Chondrocyte (in vitro differentiated cells): ENCODE data around the gene RAPGEF5. TPM values are rescaled to one million over a fixed set of nuclear protein-coding genes. Genes with fewer than 3 reads are reported as not detected.

Source experiments
- DNase-seq: peaks from one replicate; pipeline ENCODE4 v3.0.0; 2021; ENCODE audit warnings: mixed read lengths, low spot score
- H3K27ac Mint-ChIP-seq: one replicate; pipeline ENCODE4 v1.8.0; 2021; ENCODE audit warnings: mild to moderate bottlenecking, moderate library complexity, mixed read lengths; ENCODE audit not compliant: unreplicated experiment
- H3K27me3 Mint-ChIP-seq: 2 replicates; pipeline ENCODE4 v1.8.0; 2021; ENCODE audit warnings: low read depth, mixed read lengths
- H3K36me3 Mint-ChIP-seq: 2 replicates; pipeline ENCODE4 v1.8.0; 2021; ENCODE audit warnings: low read depth, mixed read lengths
- H3K4me1 Mint-ChIP-seq: 2 replicates; pipeline ENCODE4 v1.8.0; 2021; ENCODE audit warnings: low read depth, mild to moderate bottlenecking, mixed read lengths
- H3K4me3 Mint-ChIP-seq: one replicate; pipeline ENCODE4 v1.8.0; 2021; ENCODE audit warnings: mild to moderate bottlenecking, moderate library complexity, mixed read lengths; ENCODE audit not compliant: unreplicated experiment
- H3K9me3 Mint-ChIP-seq: 2 replicates; pipeline ENCODE4 v1.8.0; 2021; ENCODE audit warnings: low read depth, mixed read lengths
- total RNA-seq: library from RNA; stranded (reverse); gene quantifications from 3 replicates; pipeline ENCODE4 v1.2.1, GENCODE V29; 2021
- TF ChIP-seq, protein P1 (sequence below): fragments of 200-600 bp; sonication (generic); IDR thresholded peaks from 2 replicates; pipeline ENCODE4 v1.5.0; 2021; ENCODE audit warnings: antibody characterized with exemption, mild to moderate bottlenecking, moderate library complexity

Gene RAPGEF5
- total RNA-seq, 1 donor from 2014 or later: 2.2 TPM

DNA sequence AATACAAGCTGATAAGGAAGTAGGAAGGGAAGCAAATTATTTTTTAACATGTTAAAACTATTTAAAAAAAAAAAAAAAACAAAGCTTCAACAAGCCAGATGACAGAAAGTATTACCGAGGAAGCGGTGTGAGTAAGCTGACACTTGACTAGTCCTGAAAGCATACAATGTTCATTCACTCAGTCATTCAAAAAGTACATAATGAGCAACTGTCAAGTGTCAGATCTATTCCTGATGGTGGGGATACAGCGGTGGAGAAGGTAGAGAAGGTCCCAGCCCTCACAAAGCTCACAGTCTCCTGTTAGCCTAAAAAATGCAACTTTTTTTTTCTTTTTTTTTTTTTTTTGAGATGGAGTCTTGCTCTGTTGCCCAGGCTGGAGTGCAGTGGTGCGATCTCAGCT lies 40.0 kb downstream of the RAPGEF5 start:
- no peak overlapping the region for H3K27ac Mint-ChIP-seq
- peaks cover 11% of the 10 kb centered on the region for H3K4me1 Mint-ChIP-seq
- H3K4me3 Mint-ChIP-seq: no peak overlapping the region
- no peaks in the 10 kb centered on the region for H3K9me3 Mint-ChIP-seq
- H3K36me3 Mint-ChIP-seq: no peaks in the 10 kb centered on the region
- TF ChIP-seq, protein P1, sequence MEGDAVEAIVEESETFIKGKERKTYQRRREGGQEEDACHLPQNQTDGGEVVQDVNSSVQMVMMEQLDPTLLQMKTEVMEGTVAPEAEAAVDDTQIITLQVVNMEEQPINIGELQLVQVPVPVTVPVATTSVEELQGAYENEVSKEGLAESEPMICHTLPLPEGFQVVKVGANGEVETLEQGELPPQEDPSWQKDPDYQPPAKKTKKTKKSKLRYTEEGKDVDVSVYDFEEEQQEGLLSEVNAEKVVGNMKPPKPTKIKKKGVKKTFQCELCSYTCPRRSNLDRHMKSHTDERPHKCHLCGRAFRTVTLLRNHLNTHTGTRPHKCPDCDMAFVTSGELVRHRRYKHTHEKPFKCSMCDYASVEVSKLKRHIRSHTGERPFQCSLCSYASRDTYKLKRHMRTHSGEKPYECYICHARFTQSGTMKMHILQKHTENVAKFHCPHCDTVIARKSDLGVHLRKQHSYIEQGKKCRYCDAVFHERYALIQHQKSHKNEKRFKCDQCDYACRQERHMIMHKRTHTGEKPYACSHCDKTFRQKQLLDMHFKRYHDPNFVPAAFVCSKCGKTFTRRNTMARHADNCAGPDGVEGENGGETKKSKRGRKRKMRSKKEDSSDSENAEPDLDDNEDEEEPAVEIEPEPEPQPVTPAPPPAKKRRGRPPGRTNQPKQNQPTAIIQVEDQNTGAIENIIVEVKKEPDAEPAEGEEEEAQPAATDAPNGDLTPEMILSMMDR: no peak
- no peaks in the 10 kb centered on the region for H3K27me3 Mint-ChIP-seq
- no peak for DNase-seq

DNA sequence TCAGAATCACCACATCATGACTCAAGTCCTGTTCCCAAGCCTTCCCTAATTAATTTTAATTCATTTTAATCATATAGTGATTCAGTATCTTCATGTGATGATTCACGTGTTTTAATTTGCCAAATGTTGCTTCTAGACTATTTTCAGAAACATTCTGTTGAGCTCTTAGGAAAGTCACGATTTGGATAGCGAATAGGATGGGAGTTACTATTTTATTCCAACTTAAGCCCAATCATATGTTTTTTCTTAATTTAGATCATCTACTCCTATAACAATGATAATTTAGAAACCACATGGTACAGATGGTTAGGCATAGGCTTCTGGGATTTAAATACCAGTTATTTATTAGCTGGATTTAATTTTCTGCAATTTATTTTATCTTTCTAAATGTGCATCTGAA lies 49.1 kb downstream of the RAPGEF5 start:
- no peak for DNase-seq
- Mint-ChIP-seq H3K9me3 (peaks cover 18% of the 10 kb centered on the region), H3K36me3 (peaks cover 4% of the 10 kb centered on the region), H3K4me1 (peaks cover 7% of the 10 kb centered on the region), H3K4me3 (no peak overlapping the region), H3K27me3 (no peaks in the 10 kb centered on the region), H3K27ac (no peak overlapping the region)
- TF ChIP-seq, protein P1: no peak

DNA sequence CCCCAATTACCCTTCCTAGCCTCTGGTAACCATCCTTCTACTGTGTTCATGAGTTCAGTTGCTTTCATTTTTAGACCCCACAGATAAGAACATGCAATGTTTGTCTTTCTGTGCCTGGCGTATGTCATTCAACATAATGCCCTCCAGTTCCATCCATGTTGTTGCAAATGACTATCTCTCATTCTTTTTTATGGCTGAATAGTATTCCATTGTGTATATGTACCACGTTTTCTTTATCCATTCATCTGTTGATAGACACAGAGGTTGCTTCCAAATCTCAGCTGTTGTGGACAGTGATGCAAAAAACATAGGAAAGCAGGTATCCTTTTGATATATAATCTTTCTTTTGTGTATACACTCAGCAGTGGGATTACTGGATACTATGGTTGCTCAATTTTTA lies 51.2 kb downstream of the RAPGEF5 start:
- peaks cover 18% of the 10 kb centered on the region for H3K9me3 Mint-ChIP-seq
- peaks cover 15% of the 10 kb centered on the region for H3K4me1 Mint-ChIP-seq
- no peak overlapping the region for H3K27ac Mint-ChIP-seq
- TF ChIP-seq, protein P1: no peak
- H3K4me3 Mint-ChIP-seq: no peak overlapping the region
- H3K27me3 Mint-ChIP-seq: no peaks in the 10 kb centered on the region
- DNase-seq: no peak
- peaks cover 4% of the 10 kb centered on the region for H3K36me3 Mint-ChIP-seq

DNA sequence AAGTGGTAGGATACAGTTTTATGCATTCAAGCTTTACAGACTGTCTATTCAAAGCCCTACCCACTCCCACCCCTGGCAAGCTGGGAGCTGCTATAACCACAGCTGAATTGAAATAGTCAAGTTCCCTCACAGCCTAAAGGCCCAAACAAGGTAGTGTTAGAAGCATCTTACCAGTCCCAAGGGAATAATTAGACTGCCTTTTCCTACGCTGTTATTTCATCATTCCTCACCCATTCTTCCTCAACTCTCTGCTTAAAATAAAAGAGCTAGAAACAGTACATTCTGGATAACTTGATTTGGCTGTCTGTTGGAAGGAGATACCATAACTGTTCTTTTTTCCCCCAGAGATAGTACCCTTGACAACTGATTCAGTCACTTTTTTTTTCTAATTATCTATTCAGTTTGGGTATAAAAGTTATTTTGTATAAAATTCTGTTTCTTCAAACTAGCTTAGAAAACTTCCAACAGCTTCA lies 54.0 kb downstream of the RAPGEF5 start:
- TF ChIP-seq, protein P1: no peak
- Mint-ChIP-seq H3K4me1 (peaks cover 15% of the 10 kb centered on the region), H3K9me3 (peaks cover 22% of the 10 kb centered on the region), H3K4me3 (no peak overlapping the region), H3K36me3 (peaks cover 5% of the 10 kb centered on the region), H3K27me3 (no peaks in the 10 kb centered on the region), H3K27ac (no peak overlapping the region)
- DNase-seq: no peak

DNA sequence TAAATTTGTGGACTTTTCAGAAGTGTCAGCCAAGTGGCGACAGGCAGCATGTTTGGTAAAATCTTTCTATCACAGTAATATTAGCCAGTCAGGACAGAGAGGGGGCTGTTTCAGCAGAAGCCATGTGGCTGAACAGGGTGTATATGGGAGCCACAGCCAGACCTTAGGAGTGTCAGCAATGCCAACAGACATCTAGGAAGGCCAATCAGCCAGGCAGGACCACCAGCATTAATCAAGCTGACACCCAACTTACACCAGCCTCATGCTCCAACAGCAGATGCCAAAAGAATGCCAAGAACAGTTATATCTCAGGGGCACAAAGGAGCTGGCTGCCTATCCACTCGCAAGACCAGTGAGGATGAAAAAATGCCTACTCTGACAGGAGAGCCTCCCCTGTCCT lies 54.8 kb downstream of the RAPGEF5 start:
- no peak overlapping the region for H3K27ac Mint-ChIP-seq
- H3K4me1 Mint-ChIP-seq: peaks cover 15% of the 10 kb centered on the region
- H3K36me3 Mint-ChIP-seq: peaks cover 5% of the 10 kb centered on the region
- no peak for DNase-seq
- TF ChIP-seq, protein P1: no peak
- peaks cover 25% of the 10 kb centered on the region for H3K9me3 Mint-ChIP-seq
- no peaks in the 10 kb centered on the region for H3K27me3 Mint-ChIP-seq
- no peak overlapping the region for H3K4me3 Mint-ChIP-seq
